Prostate gland (tissue), 2 donors: Measurements from ENCODE around the gene OST4. TPM values are rescaled to one million over a fixed set of nuclear protein-coding genes. Genes with fewer than 3 reads are reported as not detected.

Experiments used
- DNase-seq: peaks from one replicate; pipeline ENCODE4 v3.0.0-alpha.2; 2019; ENCODE audit warnings: low spot score
- H3K27ac ChIP-seq, 2 donors: fragments of 200-600 bp; sonication (generic); 2 replicates each; pipeline ENCODE4 v1.5.1; 2017 to 2019
- H3K27me3 ChIP-seq: fragments of 200-600 bp; sonication (generic); replicated peaks from 2 replicates; pipeline ENCODE4 v1.5.1; 2019; ENCODE audit not compliant: insufficient read depth
- H3K36me3 ChIP-seq, 2 donors: fragments of 200-600 bp; sonication (generic); 1 replicate in 1 of 2; 2 replicates in 1 of 2; pipeline versions ENCODE4 v1.5.1 to v1.8.1; 2017 to 2019
- H3K4me1 ChIP-seq: fragments of 200-600 bp; sonication (generic); replicated peaks from 2 replicates; pipeline ENCODE4 v1.5.1; 2019
- H3K4me3 ChIP-seq, 2 donors: fragments of 200-600 bp; sonication (generic); 2 replicates each; pipeline ENCODE4 v1.5.1; 2017 to 2019
- H3K9me3 ChIP-seq: fragments of 200-600 bp; sonication (generic); 2 replicates; pipeline ENCODE4 v1.5.1; 2017
- POLR2A ChIP-seq: fragments of 450-650 bp; IDR thresholded peaks from one replicate; pipeline ENCODE4 v1.6.1; 2016; ENCODE audit warnings: antibody characterized with exemption, mild to moderate bottlenecking
- POLR2AphosphoS5 ChIP-seq: sonication (generic); formaldehyde crosslinking; IDR thresholded peaks from one replicate; pipeline ENCODE4 v1.6.1; 2017; ENCODE audit warnings: antibody characterized with exemption
- WGBS: methylation state at CpG from one replicate; pipeline ENCODE4 v1.1.5; 2018; 5-methylcytosine and 5-hydroxymethylcytosine counted together
- intact Hi-C: fragments of 100-400 bp; cut with DNase I; formaldehyde crosslinking; loops from one replicate; pipeline ENCODE4 v1.14.2; 2022
- total RNA-seq, 2 donors: library from RNA; depleted of rRNA; stranded (reverse); fragments of >200 nt; gene quantifications; one replicate each; pipeline ENCODE4 v1.1.0, GENCODE V29; 2016
- TF ChIP-seq, protein P1 (sequence below), 4 experiments: fragments of 200-600 bp in 2 of 4; fragments of 450-650 bp in 2 of 4; sonication (generic) in 2 of 4; IDR thresholded peaks; 1 replicate in 3 of 4; 2 replicates in 1 of 4; pipeline ENCODE4 v1.5.1; 2016 to 2019; ENCODE audit warnings: antibody characterized with exemption in 4 of 4, mild to moderate bottlenecking in 2 of 4, moderate library complexity in 2 of 4

Gene OST4
- total RNA-seq, 2 donors from 2014 or later, result 246 to 317 TPM

DNA sequence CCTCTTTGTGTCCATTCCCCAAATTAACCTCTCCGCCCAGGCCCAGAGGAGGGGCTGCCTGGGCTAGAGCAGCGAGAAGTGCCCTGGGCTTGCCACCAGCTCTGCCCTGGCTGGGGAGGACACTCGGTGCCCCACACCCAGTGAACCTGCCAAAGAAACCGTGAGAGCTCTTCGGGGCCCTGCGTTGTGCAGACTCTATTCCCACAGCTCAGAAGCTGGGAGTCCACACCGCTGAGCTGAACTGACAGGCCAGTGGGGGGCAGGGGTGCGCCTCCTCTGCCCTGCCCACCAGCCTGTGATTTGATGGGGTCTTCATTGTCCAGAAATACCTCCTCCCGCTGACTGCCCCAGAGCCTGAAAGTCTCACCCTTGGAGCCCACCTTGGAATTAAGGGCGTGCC is 28.6 kb upstream of the OST4 start:
- Histone ChIP-seq H3K4me1 (peaks cover 3% of the 10 kb centered on the region), H3K27ac (no peak overlapping the region), H3K9me3 (no peaks in the 10 kb centered on the region), H3K4me3 (no peak overlapping the region), H3K27me3 (no peaks in the 10 kb centered on the region), H3K36me3 (no peaks in the 10 kb centered on the region)
- TF ChIP-seq POLR2AphosphoS5 (no peak), POLR2A (no peak)
- TF ChIP-seq, protein P1, sequence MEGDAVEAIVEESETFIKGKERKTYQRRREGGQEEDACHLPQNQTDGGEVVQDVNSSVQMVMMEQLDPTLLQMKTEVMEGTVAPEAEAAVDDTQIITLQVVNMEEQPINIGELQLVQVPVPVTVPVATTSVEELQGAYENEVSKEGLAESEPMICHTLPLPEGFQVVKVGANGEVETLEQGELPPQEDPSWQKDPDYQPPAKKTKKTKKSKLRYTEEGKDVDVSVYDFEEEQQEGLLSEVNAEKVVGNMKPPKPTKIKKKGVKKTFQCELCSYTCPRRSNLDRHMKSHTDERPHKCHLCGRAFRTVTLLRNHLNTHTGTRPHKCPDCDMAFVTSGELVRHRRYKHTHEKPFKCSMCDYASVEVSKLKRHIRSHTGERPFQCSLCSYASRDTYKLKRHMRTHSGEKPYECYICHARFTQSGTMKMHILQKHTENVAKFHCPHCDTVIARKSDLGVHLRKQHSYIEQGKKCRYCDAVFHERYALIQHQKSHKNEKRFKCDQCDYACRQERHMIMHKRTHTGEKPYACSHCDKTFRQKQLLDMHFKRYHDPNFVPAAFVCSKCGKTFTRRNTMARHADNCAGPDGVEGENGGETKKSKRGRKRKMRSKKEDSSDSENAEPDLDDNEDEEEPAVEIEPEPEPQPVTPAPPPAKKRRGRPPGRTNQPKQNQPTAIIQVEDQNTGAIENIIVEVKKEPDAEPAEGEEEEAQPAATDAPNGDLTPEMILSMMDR (IDR thresholded peaks at IDR 0.05), result no peak
- intact Hi-C loops, result loop anchor here (1.0 kb wide), 1 partner anchor 91 kb away; no protein-coding TSS in a partner anchor
- DNase-seq, result no peak
- 81% methylated on average over 10 of the region's 10 CpGs for WGBS

DNA sequence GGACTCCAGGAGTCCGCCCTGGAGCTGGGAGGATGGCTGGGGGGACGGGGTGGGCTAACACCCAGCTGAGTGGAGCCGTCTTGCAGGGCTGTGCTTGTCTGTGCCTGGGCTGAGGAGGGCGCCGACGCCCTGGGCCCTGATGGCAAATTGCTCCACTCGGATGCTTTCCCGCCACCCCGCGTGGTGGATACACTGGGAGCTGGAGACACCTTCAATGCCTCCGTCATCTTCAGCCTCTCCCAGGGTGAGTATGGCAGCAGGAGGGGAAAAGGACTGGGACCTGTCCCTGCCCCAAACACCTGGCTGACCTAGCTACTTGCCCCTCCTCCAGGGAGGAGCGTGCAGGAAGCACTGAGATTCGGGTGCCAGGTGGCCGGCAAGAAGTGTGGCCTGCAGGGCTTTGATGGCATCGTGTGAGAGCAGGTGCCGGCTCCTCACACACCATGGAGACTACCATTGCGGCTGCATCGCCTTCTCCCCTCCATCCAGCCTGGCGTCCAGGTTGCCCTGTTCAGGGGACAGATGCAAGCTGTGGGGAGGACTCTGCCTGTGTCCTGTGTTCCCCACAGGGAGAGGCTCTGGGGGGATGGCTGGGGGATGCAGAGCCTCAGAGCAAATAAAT is 28.0 kb upstream of the OST4 start:
- 89% methylated on average over 17 of the region's 19 CpGs for WGBS
- intact Hi-C loops, result loop anchor here (5.0 kb wide), 1 partner anchor 183 kb away; the partner anchor contains the start of gene TRIM54
- no peak overlapping the region for H3K27ac ChIP-seq
- TF ChIP-seq, protein P1 (IDR thresholded peaks at IDR 0.05), result no peak
- no peak for TF ChIP-seq POLR2A
- no peak for TF ChIP-seq POLR2AphosphoS5
- H3K9me3 ChIP-seq, result no peaks in the 10 kb centered on the region
- DNase-seq, result no peak
- no peak overlapping the region for H3K4me3 ChIP-seq
- peaks cover 3% of the 10 kb centered on the region for H3K4me1 ChIP-seq
- no peaks in the 10 kb centered on the region for H3K27me3 ChIP-seq
- no peaks in the 10 kb centered on the region for H3K36me3 ChIP-seq

DNA sequence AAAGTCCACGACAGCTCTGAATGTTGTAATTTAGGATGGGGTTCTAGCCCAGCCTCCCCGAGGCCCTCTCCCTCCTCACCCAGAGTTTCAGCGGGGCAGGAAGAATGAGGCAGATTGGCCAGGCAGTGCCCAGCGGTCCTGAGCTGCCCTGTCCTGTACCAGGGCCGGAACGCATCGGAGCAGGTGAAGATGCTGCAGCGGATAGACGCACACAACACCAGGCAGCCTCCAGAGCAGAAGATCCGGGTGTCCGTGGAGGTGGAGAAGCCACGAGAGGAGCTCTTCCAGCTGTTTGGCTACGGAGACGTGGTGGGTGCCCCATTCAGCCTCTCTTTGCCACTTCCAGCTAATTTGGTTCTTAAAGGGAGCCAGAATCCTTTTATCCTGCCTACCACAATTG is 25.9 kb upstream of the OST4 start:
- TF ChIP-seq POLR2AphosphoS5, result no peak
- TF ChIP-seq POLR2A, result no peak
- TF ChIP-seq, protein P1 (IDR thresholded peaks at IDR 0.05), result no peak
- Histone ChIP-seq H3K4me3 (no peak overlapping the region), H3K9me3 (no peaks in the 10 kb centered on the region), H3K27ac (no peak overlapping the region), H3K4me1 (peaks cover 3% of the 10 kb centered on the region), H3K36me3 (no peaks in the 10 kb centered on the region), H3K27me3 (no peaks in the 10 kb centered on the region)
- intact Hi-C loops, result loop anchor here (5.0 kb wide), 1 partner anchor 185 kb away; the partner anchor contains the start of gene TRIM54
- DNase-seq, result no peak
- 92% methylated on average over 14 of the region's 14 CpGs for WGBS

DNA sequence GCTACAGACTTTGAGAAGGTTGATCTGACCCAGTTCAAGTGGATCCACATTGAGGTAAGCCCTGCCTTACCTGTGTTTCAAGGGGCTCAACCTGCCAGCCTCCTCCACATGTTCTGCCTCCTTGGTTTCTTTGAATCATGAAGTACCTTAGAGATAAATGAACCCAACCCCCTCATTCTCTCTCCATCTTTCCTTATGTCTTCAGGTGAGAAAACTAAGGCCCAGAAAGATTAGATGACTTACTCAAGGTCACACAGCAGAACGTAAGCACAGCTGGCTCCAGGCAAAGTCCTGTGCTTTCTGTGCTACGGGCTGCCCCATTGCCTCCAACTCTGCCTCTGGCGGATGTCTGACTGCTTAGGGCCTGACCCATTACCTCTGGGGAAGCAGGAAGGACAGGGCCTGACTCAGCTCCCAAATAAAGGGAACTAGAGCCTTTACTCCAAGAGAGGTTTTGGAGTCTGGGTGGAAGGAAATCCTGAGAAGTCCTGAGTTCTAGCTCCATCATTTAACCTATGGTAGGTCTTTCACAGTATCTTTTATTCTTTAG is 25.4 kb upstream of the OST4 start:
- Histone ChIP-seq H3K9me3 (no peaks in the 10 kb centered on the region), H3K36me3 (no peaks in the 10 kb centered on the region), H3K27ac (no peak overlapping the region), H3K4me1 (peaks cover 3% of the 10 kb centered on the region), H3K4me3 (no peak overlapping the region), H3K27me3 (no peaks in the 10 kb centered on the region)
- TF ChIP-seq, protein P1 (IDR thresholded peaks at IDR 0.05), result no peak
- TF ChIP-seq POLR2A (no peak), POLR2AphosphoS5 (no peak)
- intact Hi-C loops, result loop anchor here (5.0 kb wide), 1 partner anchor 185 kb away; the partner anchor contains the start of gene TRIM54
- 87% methylated on average over 3 of the region's 3 CpGs for WGBS
- no peak for DNase-seq
